Measurements from ENCODE around the gene PGA5.

DNA sequence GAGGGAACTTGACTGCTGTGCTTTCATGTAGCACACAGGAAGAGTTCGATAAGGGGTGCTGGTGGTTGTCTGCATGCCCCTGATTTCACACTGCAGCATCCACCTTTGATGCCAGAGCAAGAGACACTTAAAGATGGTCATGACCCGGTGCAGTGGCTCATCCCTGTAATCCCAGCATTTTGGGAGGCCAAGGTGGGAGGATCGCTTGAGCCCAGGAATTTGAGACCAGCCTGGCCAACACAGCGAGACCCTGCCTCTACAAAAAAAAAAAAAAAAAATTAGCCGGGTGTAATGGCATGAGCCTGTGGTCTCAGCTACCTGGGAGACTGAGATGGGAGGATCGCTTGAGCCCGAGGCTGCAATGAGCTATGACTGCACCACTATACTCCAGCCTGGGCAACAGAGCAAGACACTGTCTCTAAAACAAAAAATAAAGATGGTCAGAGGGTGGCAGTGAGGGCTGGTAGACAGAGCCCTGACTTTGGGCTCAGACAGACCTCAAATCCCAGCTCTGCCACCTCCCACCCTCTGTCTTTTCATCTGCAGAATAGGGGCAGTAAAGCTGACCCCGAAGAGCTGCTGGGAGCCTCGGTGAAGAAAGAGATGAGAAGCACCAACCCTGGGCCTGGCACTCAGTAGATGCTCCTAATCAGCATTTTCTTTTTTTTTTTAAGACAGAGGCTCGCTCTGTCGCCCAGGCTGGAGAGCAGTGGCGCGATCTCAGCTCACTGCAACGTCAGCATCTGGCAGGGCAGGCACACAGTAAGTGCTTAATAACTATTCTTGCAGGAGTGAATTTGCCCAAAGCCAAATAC is 36.4 kb downstream of the PGA5 start:
- TF ChIP-seq, protein P1, sequence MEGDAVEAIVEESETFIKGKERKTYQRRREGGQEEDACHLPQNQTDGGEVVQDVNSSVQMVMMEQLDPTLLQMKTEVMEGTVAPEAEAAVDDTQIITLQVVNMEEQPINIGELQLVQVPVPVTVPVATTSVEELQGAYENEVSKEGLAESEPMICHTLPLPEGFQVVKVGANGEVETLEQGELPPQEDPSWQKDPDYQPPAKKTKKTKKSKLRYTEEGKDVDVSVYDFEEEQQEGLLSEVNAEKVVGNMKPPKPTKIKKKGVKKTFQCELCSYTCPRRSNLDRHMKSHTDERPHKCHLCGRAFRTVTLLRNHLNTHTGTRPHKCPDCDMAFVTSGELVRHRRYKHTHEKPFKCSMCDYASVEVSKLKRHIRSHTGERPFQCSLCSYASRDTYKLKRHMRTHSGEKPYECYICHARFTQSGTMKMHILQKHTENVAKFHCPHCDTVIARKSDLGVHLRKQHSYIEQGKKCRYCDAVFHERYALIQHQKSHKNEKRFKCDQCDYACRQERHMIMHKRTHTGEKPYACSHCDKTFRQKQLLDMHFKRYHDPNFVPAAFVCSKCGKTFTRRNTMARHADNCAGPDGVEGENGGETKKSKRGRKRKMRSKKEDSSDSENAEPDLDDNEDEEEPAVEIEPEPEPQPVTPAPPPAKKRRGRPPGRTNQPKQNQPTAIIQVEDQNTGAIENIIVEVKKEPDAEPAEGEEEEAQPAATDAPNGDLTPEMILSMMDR (IDR thresholded peaks at IDR 0.05; ENCODE audit: poor library complexity, severe bottlenecking): no peak
- TF ChIP-seq EP300 (conservative IDR thresholded peaks at IDR 0.05; ENCODE audit: poor library complexity, severe bottlenecking) (no peak), POLR2AphosphoS5 (IDR thresholded peaks at IDR 0.05) (no peak), EZH2 (IDR thresholded peaks at IDR 0.05; ENCODE audit: borderline replicate concordance, insufficient read depth, low read length, poor library complexity, severe bottlenecking) (no peak), TAF1 (IDR thresholded peaks at IDR 0.05; ENCODE audit: low read depth) (no peak), SMC3 (conservative IDR thresholded peaks at IDR 0.05; ENCODE audit: poor library complexity) (no peak)

All from neural cell (in vitro differentiated cells).